Limb (tissue), 2 donors: ENCODE data around the gene QTRT2.

Experiments used
- DNase-seq, 2 donors: peaks; one replicate each; pipeline ENCODE4 v3.0.0-alpha.2; 2016; ENCODE audit errors: extremely low spot score in 2 of 2

Gene QTRT2

DNA sequence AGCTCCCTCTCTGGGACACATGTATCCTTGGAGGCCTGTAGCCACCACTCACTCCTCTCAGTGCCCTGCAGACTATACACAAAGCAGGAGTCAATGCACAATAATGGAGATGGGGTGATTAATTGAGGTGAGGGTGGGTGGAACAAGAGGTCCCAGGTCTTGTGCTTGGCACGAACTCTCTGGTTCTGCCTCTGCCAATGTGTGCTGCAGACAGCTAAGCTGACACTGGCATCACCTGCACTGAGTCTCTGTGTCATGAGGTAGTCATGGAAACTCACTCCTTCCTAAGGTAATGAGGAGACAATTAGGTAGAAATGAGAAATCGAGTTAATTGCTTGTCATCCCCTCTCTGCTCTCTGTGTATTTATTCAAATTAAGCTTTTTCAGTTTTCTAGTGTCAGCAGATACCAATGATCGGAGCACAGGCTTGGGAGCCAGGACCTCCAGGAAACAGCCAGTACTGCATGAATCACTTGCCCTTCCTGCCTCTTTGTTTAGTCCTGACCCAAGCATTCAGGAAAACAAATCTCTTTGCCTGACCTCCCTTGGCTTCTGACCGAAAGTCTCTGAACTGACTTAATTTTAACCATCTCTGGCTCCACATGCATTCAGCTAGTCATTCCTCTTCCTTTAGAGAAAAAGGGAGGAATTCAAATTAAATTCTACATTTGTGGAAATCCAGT lies 65.6 kb downstream of the QTRT2 start:
- DNase-seq: no peak

DNA sequence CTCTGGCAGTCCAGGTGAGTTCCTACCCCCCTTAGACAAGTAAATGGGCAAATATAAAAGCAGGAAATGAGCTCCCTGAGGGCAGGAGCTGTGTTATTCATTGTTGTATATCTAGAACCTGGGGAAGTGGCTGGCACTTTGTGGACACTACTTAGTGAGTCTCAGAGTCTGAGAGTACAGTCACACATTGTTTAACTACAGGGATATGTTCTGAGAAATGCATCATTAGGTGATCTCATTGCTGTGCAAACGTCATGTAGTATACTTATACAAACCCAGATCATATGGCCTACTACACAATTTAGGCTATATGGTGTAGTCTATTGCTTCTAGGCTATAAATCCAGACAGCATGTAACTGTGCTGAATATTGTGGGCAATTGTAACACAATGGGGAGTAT lies 69.9 kb downstream of the QTRT2 start:
- no peak for DNase-seq

DNA sequence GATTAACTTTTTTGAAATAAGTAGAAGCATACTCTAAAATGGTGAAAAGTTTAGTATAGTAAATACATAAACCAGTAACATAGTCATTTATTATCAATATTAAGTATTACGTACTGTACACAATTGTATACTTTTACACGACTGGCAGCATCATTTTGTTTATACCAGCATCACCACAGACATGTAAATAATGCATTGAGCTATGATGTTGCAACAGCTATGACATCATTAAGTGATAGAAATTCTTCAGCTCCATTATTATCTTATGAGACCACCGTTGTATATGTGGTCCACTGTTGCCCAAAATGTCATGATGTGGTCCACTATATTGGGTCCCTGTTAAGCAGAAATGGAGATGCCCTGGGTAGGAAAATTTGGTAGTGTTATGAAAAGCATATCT lies 71.0 kb downstream of the QTRT2 start:
- DNase-seq: no peak

DNA sequence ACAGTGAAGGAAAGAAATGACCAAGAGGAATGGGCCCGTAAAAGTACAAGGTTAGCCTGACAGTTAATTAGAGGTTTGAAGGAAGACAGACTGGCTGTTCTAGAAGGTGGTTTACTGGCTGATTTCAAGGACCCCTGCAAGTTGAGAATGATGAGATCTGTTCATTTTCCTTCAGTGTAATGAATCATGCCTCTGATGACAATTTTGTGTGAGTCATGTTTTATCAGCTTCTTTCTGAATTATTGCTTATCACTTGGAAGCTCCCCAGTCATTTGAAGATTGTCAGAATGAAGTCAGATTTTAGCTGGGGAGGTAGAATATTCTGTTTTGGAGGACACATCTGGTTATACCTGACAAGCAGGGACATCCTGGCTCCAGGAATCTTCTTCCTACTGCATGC lies 71.7 kb downstream of the QTRT2 start:
- no peak for DNase-seq

DNA sequence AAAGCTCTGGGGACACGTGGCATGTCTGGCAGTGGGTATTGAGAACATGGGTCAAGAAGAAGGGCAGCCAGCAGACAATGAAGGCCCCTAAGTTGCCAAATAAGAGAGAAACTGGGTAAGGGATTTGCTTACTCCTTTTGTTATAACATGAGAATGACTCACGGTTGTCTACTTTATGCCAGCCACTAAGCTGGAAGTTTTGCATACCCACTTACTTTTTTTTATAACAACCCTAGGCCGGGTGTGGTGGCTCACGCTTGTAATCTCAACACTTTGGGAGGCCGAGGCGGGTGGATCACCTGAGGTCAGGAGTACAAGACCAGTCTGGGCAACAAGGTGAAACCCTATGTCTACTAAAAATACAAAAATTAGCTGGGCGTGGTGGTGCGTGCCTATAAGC lies 72.3 kb downstream of the QTRT2 start:
- DNase-seq: no peak

DNA sequence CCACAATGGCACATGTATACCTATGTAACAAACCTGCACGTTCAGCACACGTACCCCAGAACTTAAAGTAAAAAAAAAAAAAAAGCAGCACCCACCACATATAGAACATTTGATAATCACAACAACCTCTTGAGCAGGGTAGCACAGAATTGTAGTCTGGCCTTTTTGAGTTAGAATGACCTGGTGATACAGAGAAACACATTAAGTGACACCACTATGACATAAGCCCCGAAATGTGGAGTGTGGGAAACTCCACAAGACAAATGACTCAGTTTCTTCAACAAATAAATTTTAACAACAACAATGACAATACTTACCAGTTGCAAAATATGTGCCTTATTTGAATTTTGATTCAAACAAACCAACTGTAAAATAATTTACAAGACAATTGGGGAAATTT lies 76.0 kb downstream of the QTRT2 start:
- DNase-seq: no peak

DNA sequence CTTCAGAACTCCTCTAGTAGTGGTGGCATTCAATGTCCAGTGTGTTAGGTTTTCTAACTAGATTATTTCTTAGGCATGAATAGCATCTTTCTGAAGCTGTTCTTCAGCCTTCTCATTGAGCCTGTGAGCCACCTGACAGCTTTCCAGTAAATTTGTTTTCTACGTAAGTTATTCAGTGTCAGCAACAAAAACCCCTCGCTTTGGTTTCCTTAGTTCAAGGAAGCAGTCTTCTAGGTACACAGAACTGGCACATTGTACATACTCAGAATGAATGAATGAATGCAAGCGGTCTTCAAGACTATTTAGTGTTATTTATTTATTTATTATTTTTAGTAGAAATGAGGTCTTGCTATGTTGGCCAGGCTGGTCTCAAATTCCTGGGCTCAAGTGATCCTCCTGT lies 77.4 kb downstream of the QTRT2 start:
- no peak for DNase-seq
